ENCODE data around the gene SIRT4. TPM values are rescaled to one million over a fixed set of nuclear protein-coding genes. Genes with fewer than 3 reads are reported as not detected.
"Not testable (repeated sequence)": the region's sequence is repeated elsewhere in the genome, so short reads cannot be mapped to it uniquely, and the experiment has no call there.

Gene SIRT4, protein sequence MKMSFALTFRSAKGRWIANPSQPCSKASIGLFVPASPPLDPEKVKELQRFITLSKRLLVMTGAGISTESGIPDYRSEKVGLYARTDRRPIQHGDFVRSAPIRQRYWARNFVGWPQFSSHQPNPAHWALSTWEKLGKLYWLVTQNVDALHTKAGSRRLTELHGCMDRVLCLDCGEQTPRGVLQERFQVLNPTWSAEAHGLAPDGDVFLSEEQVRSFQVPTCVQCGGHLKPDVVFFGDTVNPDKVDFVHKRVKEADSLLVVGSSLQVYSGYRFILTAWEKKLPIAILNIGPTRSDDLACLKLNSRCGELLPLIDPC
- 10 to 100 TPM in 1 of 4 donors, 1 to 10 TPM in 3; 2.5 to 13.2 (median 6.7) TPM for total RNA-seq

DNA sequence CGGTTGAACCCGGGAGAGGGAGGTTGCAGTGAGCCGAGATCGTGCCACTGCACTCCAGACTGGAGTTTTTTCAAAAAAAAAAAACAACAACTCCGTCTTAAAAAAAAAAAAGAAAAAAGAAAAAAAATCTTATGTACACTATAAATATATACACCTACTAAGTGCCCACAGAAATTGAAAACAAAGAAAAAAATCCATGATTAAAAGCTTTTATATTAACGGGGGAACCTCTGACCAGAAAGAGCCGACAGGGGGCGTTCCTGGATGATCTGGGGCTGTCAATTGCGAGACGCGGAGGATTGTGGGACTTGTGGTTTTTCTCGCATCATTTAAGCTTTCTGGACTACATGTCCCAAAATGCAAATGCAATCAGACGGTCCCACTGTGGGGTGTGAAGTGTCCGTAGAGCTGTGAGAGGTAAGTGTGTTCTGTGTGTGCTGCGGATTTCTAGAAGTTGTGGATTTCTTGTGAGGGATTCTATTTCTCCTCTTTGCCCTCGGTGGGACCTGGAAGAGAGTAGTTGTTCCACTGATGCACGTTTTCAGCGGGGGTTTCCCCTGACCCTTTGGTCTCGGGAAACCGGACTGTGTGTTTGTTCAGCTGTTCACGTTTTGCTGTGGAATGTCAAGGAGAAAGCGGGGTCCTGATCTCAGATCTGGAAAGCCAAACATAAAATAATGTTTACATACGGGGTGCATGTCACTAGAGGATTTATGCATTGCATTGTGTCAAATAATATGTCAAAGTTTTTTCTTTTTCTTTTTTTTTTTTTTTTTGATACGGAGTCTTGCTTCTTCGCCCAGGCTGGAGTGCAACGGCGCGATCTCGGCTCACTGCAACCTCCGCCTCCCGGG is at the start of gene SIRT4:
Gene SIRT4 (plus strand): TSS at position 360 of the 854 bp plus-strand sequence. CDS start 1,241 bp downstream, outside the sequence.
- in situ Hi-C loops (cut with MboI; ENCODE audit: low sequenced_read_pairs in 4 of 4) (no loop called here), intact Hi-C loops (cut with DNase I; ENCODE audit: low total_unique reads) (loop anchor here (1.0 kb wide), 1 partner anchor 15 kb away; no protein-coding TSS in a partner anchor)
- no peaks in the 10 kb centered on the region for H3K27me3 ChIP-seq
- peak within 1 kb of the TSS; percentile 81 to 93 (median 88) for H3K27ac ChIP-seq
- peak; percentile 85 to 89 for DNase-seq
- TF ChIP-seq, protein P1, sequence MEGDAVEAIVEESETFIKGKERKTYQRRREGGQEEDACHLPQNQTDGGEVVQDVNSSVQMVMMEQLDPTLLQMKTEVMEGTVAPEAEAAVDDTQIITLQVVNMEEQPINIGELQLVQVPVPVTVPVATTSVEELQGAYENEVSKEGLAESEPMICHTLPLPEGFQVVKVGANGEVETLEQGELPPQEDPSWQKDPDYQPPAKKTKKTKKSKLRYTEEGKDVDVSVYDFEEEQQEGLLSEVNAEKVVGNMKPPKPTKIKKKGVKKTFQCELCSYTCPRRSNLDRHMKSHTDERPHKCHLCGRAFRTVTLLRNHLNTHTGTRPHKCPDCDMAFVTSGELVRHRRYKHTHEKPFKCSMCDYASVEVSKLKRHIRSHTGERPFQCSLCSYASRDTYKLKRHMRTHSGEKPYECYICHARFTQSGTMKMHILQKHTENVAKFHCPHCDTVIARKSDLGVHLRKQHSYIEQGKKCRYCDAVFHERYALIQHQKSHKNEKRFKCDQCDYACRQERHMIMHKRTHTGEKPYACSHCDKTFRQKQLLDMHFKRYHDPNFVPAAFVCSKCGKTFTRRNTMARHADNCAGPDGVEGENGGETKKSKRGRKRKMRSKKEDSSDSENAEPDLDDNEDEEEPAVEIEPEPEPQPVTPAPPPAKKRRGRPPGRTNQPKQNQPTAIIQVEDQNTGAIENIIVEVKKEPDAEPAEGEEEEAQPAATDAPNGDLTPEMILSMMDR (IDR thresholded peaks at IDR 0.05 in 4 of 5, conservative IDR thresholded peaks at IDR 0.05 in 1 of 5), result peak; percentile 60 to 84 (median 68)
- TF ChIP-seq POLR2A (IDR thresholded peaks at IDR 0.05), result peak in 1 of 2 donors; percentile 48
- peaks cover 8 to 10% of the 10 kb centered on the region in 2 donors for H3K4me1 ChIP-seq
- peak; percentile 100 for ATAC-seq
- H3K9me3 ChIP-seq, result no peaks in the 10 kb centered on the region
- no peaks in the 10 kb centered on the region for H3K36me3 ChIP-seq
- peak within 1 kb of the TSS; percentile 77 to 94 (median 83) for H3K4me3 ChIP-seq

GRCh38 chr12:120253313-120253712 is 48.8 kb upstream of the SIRT4 start:
- intact Hi-C loops (cut with DNase I; ENCODE audit: low total_unique reads); DNase-seq; H3K27me3 ChIP-seq; H3K4me3 ChIP-seq; ATAC-seq; H3K36me3 ChIP-seq; H3K9me3 ChIP-seq; in situ Hi-C loops (cut with MboI; ENCODE audit: low sequenced_read_pairs in 4 of 4): not testable (repeated sequence)
- peak overlapping the region; percentile 77 to 99 (median 92) for H3K27ac ChIP-seq
- H3K4me1 ChIP-seq, result peaks cover 86% of the 10 kb centered on the region in 2 donors

DNA sequence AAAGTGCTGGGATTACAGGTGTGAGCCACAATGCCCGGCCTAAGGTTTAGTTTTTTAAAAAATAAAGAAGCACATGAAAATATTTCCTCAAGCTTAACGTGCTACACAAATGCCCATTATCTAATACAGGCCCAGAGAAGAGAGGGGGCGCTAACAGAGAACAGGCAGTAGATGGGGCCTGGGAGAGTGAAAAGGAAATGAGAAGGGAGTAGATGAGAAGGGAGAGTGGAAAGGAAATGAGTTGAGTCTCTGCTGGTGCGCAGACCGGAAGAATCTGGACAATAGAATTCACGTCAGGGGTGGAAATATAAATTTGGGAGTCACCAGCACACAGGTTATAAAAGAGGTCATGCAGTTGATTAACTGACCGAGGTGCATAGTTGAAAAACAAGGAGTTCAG is 47.3 kb upstream of the SIRT4 start:
- no peaks in the 10 kb centered on the region for H3K9me3 ChIP-seq
- TF ChIP-seq POLR2A (IDR thresholded peaks at IDR 0.05), result no peak
- TF ChIP-seq, protein P1 (IDR thresholded peaks at IDR 0.05 in 4 of 5, conservative IDR thresholded peaks at IDR 0.05 in 1 of 5), result no peak
- DNase-seq (no peak), ATAC-seq (no peak)
- no peaks in the 10 kb centered on the region for H3K27me3 ChIP-seq
- in situ Hi-C loops (cut with MboI; ENCODE audit: low sequenced_read_pairs in 4 of 4) (no loop called here), intact Hi-C loops (cut with DNase I; ENCODE audit: low total_unique reads) (no loop called here)
- no peaks in the 10 kb centered on the region for H3K36me3 ChIP-seq
- peak overlapping the region; percentile 77 to 99 (median 92) for H3K27ac ChIP-seq
- no peak overlapping the region for H3K4me3 ChIP-seq
- peaks cover 84 to 86% of the 10 kb centered on the region in 2 donors for H3K4me1 ChIP-seq

DNA sequence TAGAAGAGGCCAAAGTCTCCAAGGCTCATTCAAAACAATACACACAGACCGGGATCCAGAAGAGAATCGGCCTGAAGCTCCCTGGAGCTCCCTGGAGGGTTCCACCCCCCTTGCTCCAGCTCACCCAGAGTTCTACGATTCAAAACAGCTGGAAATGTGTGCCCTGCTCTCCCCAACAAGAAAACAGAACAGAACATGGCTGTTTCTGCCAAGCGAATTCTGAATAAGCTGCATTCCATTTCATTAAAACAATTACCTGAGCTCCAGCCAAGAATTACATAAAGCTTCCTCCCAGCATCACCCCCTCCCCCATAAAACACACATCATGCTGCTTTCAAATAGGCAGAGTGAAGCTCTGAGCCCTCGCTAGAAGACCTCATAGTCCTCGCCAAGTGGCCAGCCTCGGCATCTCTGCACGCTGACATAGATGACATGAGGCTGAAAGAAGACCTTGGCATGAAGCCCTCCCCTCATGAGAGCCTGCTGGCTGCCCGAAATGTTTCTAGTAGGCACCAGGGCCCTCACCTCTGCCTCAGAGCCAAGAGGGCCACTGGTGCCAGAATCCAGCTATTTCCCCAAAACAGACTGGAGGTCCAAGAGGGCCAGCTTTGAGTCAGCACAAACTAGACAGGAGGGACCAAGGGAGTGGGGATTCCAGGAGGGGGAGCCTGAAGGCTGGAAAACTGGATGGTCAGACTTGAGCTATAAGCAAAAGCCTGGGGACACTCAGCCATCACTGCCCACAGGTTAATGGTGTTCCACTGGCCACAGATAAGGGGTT is 44.9 kb upstream of the SIRT4 start:
- in situ Hi-C loops (cut with MboI; ENCODE audit: low sequenced_read_pairs in 4 of 4), result no loop called here
- Histone ChIP-seq H3K36me3 (no peaks in the 10 kb centered on the region), H3K4me3 (no peak overlapping the region), H3K27me3 (no peaks in the 10 kb centered on the region), H3K4me1 (peaks cover 78 to 85% of the 10 kb centered on the region in 2 donors), H3K9me3 (no peaks in the 10 kb centered on the region), H3K27ac (peak overlapping the region; percentile 77 to 99 (median 92))
- TF ChIP-seq POLR2A (IDR thresholded peaks at IDR 0.05), result peak in 1 of 2 donors; percentile 42
- TF ChIP-seq, protein P1 (IDR thresholded peaks at IDR 0.05 in 4 of 5, conservative IDR thresholded peaks at IDR 0.05 in 1 of 5), result no peak
- DNase-seq (peak; percentile 59 to 80), ATAC-seq (peak; percentile 75 to 78)
- intact Hi-C loops (cut with DNase I; ENCODE audit: low total_unique reads), result no loop called here

All from gastrocnemius medialis (tissue), 4 donors.